Measurements from ENCODE around the gene PDGFRB.

Gene PDGFRB

DNA sequence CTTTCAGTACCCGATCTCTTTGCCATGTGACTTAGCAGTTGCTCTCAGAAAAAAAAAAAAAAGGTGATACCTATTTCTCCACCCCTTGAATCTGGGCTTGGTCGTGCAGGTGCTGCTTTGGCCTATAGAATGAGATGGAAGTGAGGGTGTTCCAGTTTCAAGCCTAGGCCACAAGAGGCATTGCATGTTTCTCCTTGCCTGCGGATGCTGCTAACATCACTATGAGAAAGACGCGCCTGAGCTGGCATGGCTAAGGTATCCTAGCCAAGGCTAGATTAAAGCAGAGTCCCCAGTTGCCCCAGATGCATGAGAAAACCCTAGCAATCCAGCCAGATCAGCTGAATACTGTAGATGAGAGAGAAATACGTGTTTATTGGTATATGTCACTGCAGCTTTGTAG lies 54.6 kb downstream of the PDGFRB start:
- Histone ChIP-seq H3K27me3 (ENCODE audit: control insufficient read depth, low read length) (0 out of 2 replicates have a peak, but pooled peaks cover 3% of the 10 kb centered on the region), H3K4me1 (ENCODE audit: control insufficient read depth, low read length) (no peaks in the 10 kb centered on the region), H3K27ac (ENCODE audit: low read depth, low read length) (no peak overlapping the region), H3K4me2 (ENCODE audit: low read length) (no peak overlapping the region), H3F3A (ENCODE audit: control insufficient read depth, insufficient read depth) (no peaks in the 10 kb centered on the region), H4K20me1 (ENCODE audit: control insufficient read depth, insufficient read depth, low read depth, low read length) (no peaks in the 10 kb centered on the region), H3K79me2 (ENCODE audit: control insufficient read depth, low read length) (no peaks in the 10 kb centered on the region), H3K36me3 (ENCODE audit: control insufficient read depth, low read length) (no peaks in the 10 kb centered on the region), H3K4me3 (ENCODE audit: low read length) (no peak overlapping the region), H3K9me2 (replicated peaks; ENCODE audit: control insufficient read depth, low read length) (no peaks in the 10 kb centered on the region), H3K9me3 (ENCODE audit: control insufficient read depth, insufficient read depth, low read length) (no peaks in the 10 kb centered on the region)
- TF ChIP-seq EZH2phosphoT487 (IDR thresholded peaks at IDR 0.05; ENCODE audit: borderline replicate concordance, low read length) (no peak), CTCF (IDR thresholded peaks at IDR 0.05; ENCODE audit: low read depth, low read length, poor library complexity, severe bottlenecking) (no peak)

GRCh38 chr5:150097152-150097551 lies 58.5 kb downstream of the PDGFRB start:
- TF ChIP-seq EZH2phosphoT487 (IDR thresholded peaks at IDR 0.05; ENCODE audit: borderline replicate concordance, low read length) (no peak), CTCF (IDR thresholded peaks at IDR 0.05; ENCODE audit: low read depth, low read length, poor library complexity, severe bottlenecking) (no peak)
- Histone ChIP-seq H3K9me2 (replicated peaks; ENCODE audit: control insufficient read depth, low read length) (no peaks in the 10 kb centered on the region), H3K4me1 (ENCODE audit: control insufficient read depth, low read length) (no peaks in the 10 kb centered on the region), H3K27ac (ENCODE audit: low read depth, low read length) (no peak overlapping the region), H3K27me3 (ENCODE audit: control insufficient read depth, low read length) (peaks cover 8% of the 10 kb centered on the region; the same call in 1 of the 2 replicates), H3F3A (ENCODE audit: control insufficient read depth, insufficient read depth) (no peaks in the 10 kb centered on the region), H3K9me3 (ENCODE audit: control insufficient read depth, insufficient read depth, low read length) (no peaks in the 10 kb centered on the region), H3K4me2 (ENCODE audit: low read length) (no peak overlapping the region), H4K20me1 (ENCODE audit: control insufficient read depth, insufficient read depth, low read depth, low read length) (no peaks in the 10 kb centered on the region), H3K4me3 (ENCODE audit: low read length) (no peak overlapping the region), H3K36me3 (ENCODE audit: control insufficient read depth, low read length) (no peaks in the 10 kb centered on the region), H3K79me2 (ENCODE audit: control insufficient read depth, low read length) (no peaks in the 10 kb centered on the region)

- H3K9me2 ChIP-seq (replicated peaks; ENCODE audit: control insufficient read depth, low read length) = no peaks in the 10 kb centered on the region
- TF ChIP-seq CTCF (IDR thresholded peaks at IDR 0.05; ENCODE audit: low read depth, low read length, poor library complexity, severe bottlenecking) (no peak), EZH2phosphoT487 (IDR thresholded peaks at IDR 0.05; ENCODE audit: borderline replicate concordance, low read length) (no peak)
- H3F3A ChIP-seq (ENCODE audit: control insufficient read depth, insufficient read depth) = no peaks in the 10 kb centered on the region
- H3K4me3 ChIP-seq (ENCODE audit: low read length) = no peak overlapping the region
- peaks cover 21% of the 10 kb centered on the region for H3K27me3 ChIP-seq (ENCODE audit: control insufficient read depth, low read length)
- no peak overlapping the region for H3K27ac ChIP-seq (ENCODE audit: low read depth, low read length)
- H4K20me1 ChIP-seq (ENCODE audit: control insufficient read depth, insufficient read depth, low read depth, low read length) = no peaks in the 10 kb centered on the region
- no peak overlapping the region for H3K4me2 ChIP-seq (ENCODE audit: low read length)
- no peaks in the 10 kb centered on the region for H3K36me3 ChIP-seq (ENCODE audit: control insufficient read depth, low read length)
- no peaks in the 10 kb centered on the region for H3K79me2 ChIP-seq (ENCODE audit: control insufficient read depth, low read length)
- no peaks in the 10 kb centered on the region for H3K9me3 ChIP-seq (ENCODE audit: control insufficient read depth, insufficient read depth, low read length)
- peaks cover 4% of the 10 kb centered on the region for H3K4me1 ChIP-seq (ENCODE audit: control insufficient read depth, low read length)
Measured at GRCh38 chr5:150092159-150092787, 63.4 kb downstream of the PDGFRB start.
